ENCODE data around the gene ZDHHC5.

The ZDHHC5 gene

GRCh38 chr11:57639321-57640067 is 28.4 kb upstream of the ZDHHC5 start:
- ATAC-seq (ENCODE audit: low read depth) (0 out of 3 replicates have a peak, but pooled peaks have one; percentile 2), DNase-seq (ENCODE audit: low spot score) (no peak)
- TF ChIP-seq, protein P1, sequence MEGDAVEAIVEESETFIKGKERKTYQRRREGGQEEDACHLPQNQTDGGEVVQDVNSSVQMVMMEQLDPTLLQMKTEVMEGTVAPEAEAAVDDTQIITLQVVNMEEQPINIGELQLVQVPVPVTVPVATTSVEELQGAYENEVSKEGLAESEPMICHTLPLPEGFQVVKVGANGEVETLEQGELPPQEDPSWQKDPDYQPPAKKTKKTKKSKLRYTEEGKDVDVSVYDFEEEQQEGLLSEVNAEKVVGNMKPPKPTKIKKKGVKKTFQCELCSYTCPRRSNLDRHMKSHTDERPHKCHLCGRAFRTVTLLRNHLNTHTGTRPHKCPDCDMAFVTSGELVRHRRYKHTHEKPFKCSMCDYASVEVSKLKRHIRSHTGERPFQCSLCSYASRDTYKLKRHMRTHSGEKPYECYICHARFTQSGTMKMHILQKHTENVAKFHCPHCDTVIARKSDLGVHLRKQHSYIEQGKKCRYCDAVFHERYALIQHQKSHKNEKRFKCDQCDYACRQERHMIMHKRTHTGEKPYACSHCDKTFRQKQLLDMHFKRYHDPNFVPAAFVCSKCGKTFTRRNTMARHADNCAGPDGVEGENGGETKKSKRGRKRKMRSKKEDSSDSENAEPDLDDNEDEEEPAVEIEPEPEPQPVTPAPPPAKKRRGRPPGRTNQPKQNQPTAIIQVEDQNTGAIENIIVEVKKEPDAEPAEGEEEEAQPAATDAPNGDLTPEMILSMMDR (IDR thresholded peaks at IDR 0.05; ENCODE audit: poor library complexity, severe bottlenecking) = no peak
- Histone ChIP-seq H3K4me3 (ENCODE audit: severe bottlenecking) (peak overlapping the region; percentile 100), H3K36me3 (ENCODE audit: low read depth) (no peaks in the 10 kb centered on the region; the same call in 1 of the 2 replicates), H3K27me3 (ENCODE audit: insufficient read depth, poor library complexity, severe bottlenecking) (no peaks in the 10 kb centered on the region), H3K4me1 (ENCODE audit: insufficient read depth, poor library complexity, severe bottlenecking) (peaks cover 7% of the 10 kb centered on the region), H3K9me3 (ENCODE audit: severe bottlenecking) (no peaks in the 10 kb centered on the region), H3K27ac (ENCODE audit: poor library complexity, severe bottlenecking) (peak overlapping the region; percentile 83)

GRCh38 chr11:57640068-57640800 is 27.7 kb upstream of the ZDHHC5 start:
- peak overlapping the region; percentile 83 for H3K27ac ChIP-seq (ENCODE audit: poor library complexity, severe bottlenecking)
- DNase-seq (ENCODE audit: low spot score) (no peak), ATAC-seq (ENCODE audit: low read depth) (no peak)
- peaks cover 9% of the 10 kb centered on the region for H3K4me1 ChIP-seq (ENCODE audit: insufficient read depth, poor library complexity, severe bottlenecking)
- H3K9me3 ChIP-seq (ENCODE audit: severe bottlenecking) = no peaks in the 10 kb centered on the region
- H3K36me3 ChIP-seq (ENCODE audit: low read depth) = no peaks in the 10 kb centered on the region; the same call in 1 of the 2 replicates
- H3K4me3 ChIP-seq (ENCODE audit: severe bottlenecking) = no peak overlapping the region
- no peaks in the 10 kb centered on the region for H3K27me3 ChIP-seq (ENCODE audit: insufficient read depth, poor library complexity, severe bottlenecking)
- TF ChIP-seq, protein P1 (IDR thresholded peaks at IDR 0.05; ENCODE audit: poor library complexity, severe bottlenecking) = no peak

DNA sequence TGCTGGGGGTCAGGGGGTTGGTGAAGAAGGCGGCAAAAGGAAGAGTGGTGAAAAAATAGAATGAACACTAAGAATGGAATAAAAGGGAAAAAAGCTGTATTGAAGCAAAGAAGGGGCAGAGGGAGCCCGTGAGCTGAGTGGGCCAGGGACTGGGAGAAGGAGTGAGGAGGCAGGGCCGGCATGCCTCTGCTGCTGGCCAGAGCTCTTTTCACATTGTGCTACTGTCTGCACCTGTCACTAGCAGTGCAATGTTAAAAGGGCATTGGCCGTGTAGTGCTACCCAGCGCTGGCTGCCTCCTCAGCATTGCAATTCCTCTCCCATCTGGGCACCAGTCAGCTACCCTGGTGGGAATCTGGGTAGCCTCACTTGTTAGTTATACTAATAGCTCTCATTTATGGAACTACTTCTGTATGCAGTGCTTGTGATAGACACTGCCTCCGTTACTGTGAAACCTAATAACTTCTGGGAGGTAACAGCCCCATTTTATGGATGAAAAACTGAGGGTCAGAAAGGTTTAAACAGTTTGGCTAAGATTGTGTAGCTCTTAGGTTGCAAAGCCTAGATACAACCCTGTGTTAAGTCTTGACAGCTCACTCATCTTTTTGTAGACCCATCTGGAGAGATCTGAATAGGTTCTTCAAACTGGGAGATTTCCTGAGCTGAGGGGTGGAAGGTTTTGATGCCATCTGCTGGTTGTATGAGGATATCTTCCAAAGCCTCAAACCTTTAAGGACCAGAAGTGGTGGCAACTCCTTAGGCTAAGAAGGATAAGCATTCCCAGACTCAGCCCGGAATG is 26.7 kb upstream of the ZDHHC5 start:
- no peaks in the 10 kb centered on the region for H3K27me3 ChIP-seq (ENCODE audit: insufficient read depth, poor library complexity, severe bottlenecking)
- DNase-seq (ENCODE audit: low spot score) (no peak), ATAC-seq (ENCODE audit: low read depth) (no peak)
- H3K27ac ChIP-seq (ENCODE audit: poor library complexity, severe bottlenecking) = peak overlapping the region; percentile 83
- no peak overlapping the region for H3K4me3 ChIP-seq (ENCODE audit: severe bottlenecking)
- H3K9me3 ChIP-seq (ENCODE audit: severe bottlenecking) = no peaks in the 10 kb centered on the region
- H3K36me3 ChIP-seq (ENCODE audit: low read depth) = no peaks in the 10 kb centered on the region; the same call in 1 of the 2 replicates
- peaks cover 16% of the 10 kb centered on the region for H3K4me1 ChIP-seq (ENCODE audit: insufficient read depth, poor library complexity, severe bottlenecking)
- TF ChIP-seq, protein P1 (IDR thresholded peaks at IDR 0.05; ENCODE audit: poor library complexity, severe bottlenecking) = peak; percentile 76

DNA sequence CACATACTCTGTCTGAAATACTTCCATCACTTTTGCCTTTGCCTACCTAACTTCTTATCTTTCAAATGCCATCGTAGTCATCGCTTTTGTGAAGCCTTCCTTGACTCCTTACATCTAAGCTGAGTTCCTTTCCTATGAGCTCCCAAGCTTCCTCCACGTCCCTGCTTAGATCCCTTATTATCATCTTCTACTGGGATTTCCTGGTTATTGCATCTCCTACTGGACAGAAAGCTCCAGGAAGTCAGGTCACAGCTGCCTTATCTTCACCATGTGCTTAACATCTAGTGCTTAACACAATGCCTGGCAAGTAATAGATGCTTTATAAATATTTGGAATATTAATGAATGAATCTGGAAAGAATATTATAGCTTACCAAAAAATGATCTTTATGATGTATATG is 24.1 kb upstream of the ZDHHC5 start:
- ATAC-seq (ENCODE audit: low read depth) (no peak), DNase-seq (ENCODE audit: low spot score) (no peak)
- TF ChIP-seq, protein P1 (IDR thresholded peaks at IDR 0.05; ENCODE audit: poor library complexity, severe bottlenecking) = no peak
- H3K4me1 ChIP-seq (ENCODE audit: insufficient read depth, poor library complexity, severe bottlenecking) = peaks cover 10% of the 10 kb centered on the region
- H3K9me3 ChIP-seq (ENCODE audit: severe bottlenecking) = no peaks in the 10 kb centered on the region
- no peak overlapping the region for H3K4me3 ChIP-seq (ENCODE audit: severe bottlenecking)
- H3K27ac ChIP-seq (ENCODE audit: poor library complexity, severe bottlenecking) = no peak overlapping the region
- no peaks in the 10 kb centered on the region; the same call in 1 of the 2 replicates for H3K36me3 ChIP-seq (ENCODE audit: low read depth)
- H3K27me3 ChIP-seq (ENCODE audit: insufficient read depth, poor library complexity, severe bottlenecking) = peaks cover 22% of the 10 kb centered on the region
